Caco-2 (cell line): ENCODE results near the gene DHFR. TPM values are rescaled to one million over a fixed set of nuclear protein-coding genes. Genes with fewer than 3 reads are reported as not detected.
"Not testable (repeated sequence)": the region's sequence is repeated elsewhere in the genome, so short reads cannot be mapped to it uniquely, and the experiment has no call there.

Experiments used
- BruUV-seq: library from RNA; stranded (reverse); fragments of 400-500 nt; replicated peaks from 2 replicates; lab custom pipeline; 2021; lab: Mats Ljungman, UMichigan
- CTCF ChIA-PET: fragments of 300-600 bp; sonication (Branson Sonifier 250); formaldehyde crosslinking; loops from one replicate; lab custom pipeline; 2022; ENCODE audit warnings: antibody characterized with exemption; lab: Charles Lee
- POLR2A ChIA-PET: fragments of 300-600 bp; sonication (Branson Sonifier 250); formaldehyde crosslinking; loops from one replicate; lab custom pipeline; 2022; ENCODE audit warnings: antibody characterized with exemption; lab: Charles Lee
- DNase-seq, 2 experiments: peaks; one replicate each; pipeline versions ENCODE4 v3.0.0 to v3.0.0-alpha.2; 2020 to 2022
- H3K27me3 ChIP-seq: replicated peaks from 2 replicates; pipeline ENCODE4 v1.6.0; 2011; ENCODE audit warnings: low read length; ENCODE audit not compliant: control insufficient read depth, insufficient read depth
- H3K36me3 ChIP-seq: 2 replicates; pipeline ENCODE4 v1.5.1; 2011; ENCODE audit warnings: low read length; ENCODE audit not compliant: control insufficient read depth, insufficient read depth
- H3K4me1 ChIP-seq: fragments of 250-450 bp; sonication (Bioruptor Pico); 2 replicates; pipeline ENCODE4 v1.5.1; 2020; ENCODE audit warnings: mild to moderate bottlenecking
- H3K4me3 ChIP-seq: 2 replicates; pipeline ENCODE4 v1.5.1; 2011; ENCODE audit warnings: low read depth, mild to moderate bottlenecking, control low read depth, low read length
- H3K9me3 ChIP-seq: fragments of 250-450 bp; sonication (Bioruptor Pico); 2 replicates; pipeline ENCODE4 v1.5.1; 2020; ENCODE audit warnings: mild to moderate bottlenecking, moderate library complexity
- H3K27ac Mint-ChIP-seq: one replicate; pipeline ENCODE4 v1.8.0; 2022; ENCODE audit warnings: mixed read lengths; ENCODE audit not compliant: unreplicated experiment
- H3K27me3 Mint-ChIP-seq: one replicate; pipeline ENCODE4 v1.8.0; 2022; ENCODE audit warnings: mixed read lengths; ENCODE audit not compliant: insufficient read depth, unreplicated experiment
- H3K36me3 Mint-ChIP-seq: one replicate; pipeline ENCODE4 v1.8.0; 2022; ENCODE audit warnings: mild to moderate bottlenecking, mixed read lengths; ENCODE audit not compliant: insufficient read depth, unreplicated experiment
- H3K4me1 Mint-ChIP-seq: one replicate; pipeline ENCODE4 v1.8.0; 2022; ENCODE audit warnings: low read depth, mixed read lengths; ENCODE audit not compliant: unreplicated experiment
- H3K4me3 Mint-ChIP-seq: one replicate; pipeline ENCODE4 v1.8.0; 2022; ENCODE audit warnings: mild to moderate bottlenecking, moderate library complexity, mixed read lengths; ENCODE audit not compliant: unreplicated experiment
- H3K9me3 Mint-ChIP-seq: one replicate; pipeline ENCODE4 v1.8.0; 2022; ENCODE audit warnings: mixed read lengths; ENCODE audit not compliant: unreplicated experiment
- intact Hi-C: fragments of 100-400 bp; cut with micrococcal nuclease; formaldehyde crosslinking; loops from one replicate; pipeline ENCODE4 v1.10.0; 2022; ENCODE audit not compliant: unreplicated experiment
- total RNA-seq: library from RNA; stranded (reverse); gene quantifications from 2 replicates; pipeline ENCODE4 v1.2.3, GENCODE V29; 2022
- TF ChIP-seq, protein P1 (sequence below), 2 experiments: fragments of 200-600 bp in 1 of 2; IDR thresholded peaks; 1 replicate in 1 of 2; 2 replicates in 1 of 2; pipeline versions ENCODE4 v1.5.1 to v1.8.0; 2011 to 2022; ENCODE audit warnings: antibody characterized with exemption in 1 of 2, control low read depth in 1 of 2, inconsistent platforms in 1 of 2, low read depth in 1 of 2, low read length in 1 of 2, mild to moderate bottlenecking in 1 of 2, moderate library complexity in 1 of 2; ENCODE audit not compliant: insufficient read depth in 1 of 2, severe bottlenecking in 1 of 2, unreplicated experiment in 1 of 2

The DHFR gene
- total RNA-seq, 1 experiment from 2014 or later: 57.2 TPM

DNA sequence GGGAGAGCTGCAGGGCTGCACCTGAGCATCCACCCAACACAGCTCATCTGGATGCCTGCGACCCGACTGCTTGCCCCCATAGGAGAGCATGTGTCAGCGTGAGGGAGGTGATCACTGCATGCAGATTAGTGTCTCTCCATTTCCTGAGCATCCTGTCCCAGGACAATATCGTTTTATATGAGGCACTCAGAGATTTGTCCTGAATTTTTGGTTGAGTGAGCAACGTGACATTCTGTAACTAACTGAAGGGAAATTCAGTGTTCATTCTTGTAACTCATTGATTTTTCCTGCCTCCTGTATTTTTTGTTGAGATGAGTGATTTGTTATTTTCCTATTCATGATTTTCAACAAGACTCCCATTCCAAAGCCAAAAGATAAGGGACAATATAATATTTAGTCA lies 64.0 kb downstream of the DHFR start:
- Histone ChIP-seq H3K4me3 (no peak overlapping the region), H3K9me3 (no peaks in the 10 kb centered on the region), H3K4me1 (no peaks in the 10 kb centered on the region), H3K36me3 (no peaks in the 10 kb centered on the region), H3K27me3 (no peaks in the 10 kb centered on the region)
- Mint-ChIP-seq H3K9me3 (no peaks in the 10 kb centered on the region), H3K36me3 (no peaks in the 10 kb centered on the region), H3K4me1 (peaks cover 11% of the 10 kb centered on the region), H3K27me3 (no peaks in the 10 kb centered on the region), H3K27ac (no peak overlapping the region), H3K4me3 (no peak overlapping the region)
- TF ChIP-seq, protein P1, sequence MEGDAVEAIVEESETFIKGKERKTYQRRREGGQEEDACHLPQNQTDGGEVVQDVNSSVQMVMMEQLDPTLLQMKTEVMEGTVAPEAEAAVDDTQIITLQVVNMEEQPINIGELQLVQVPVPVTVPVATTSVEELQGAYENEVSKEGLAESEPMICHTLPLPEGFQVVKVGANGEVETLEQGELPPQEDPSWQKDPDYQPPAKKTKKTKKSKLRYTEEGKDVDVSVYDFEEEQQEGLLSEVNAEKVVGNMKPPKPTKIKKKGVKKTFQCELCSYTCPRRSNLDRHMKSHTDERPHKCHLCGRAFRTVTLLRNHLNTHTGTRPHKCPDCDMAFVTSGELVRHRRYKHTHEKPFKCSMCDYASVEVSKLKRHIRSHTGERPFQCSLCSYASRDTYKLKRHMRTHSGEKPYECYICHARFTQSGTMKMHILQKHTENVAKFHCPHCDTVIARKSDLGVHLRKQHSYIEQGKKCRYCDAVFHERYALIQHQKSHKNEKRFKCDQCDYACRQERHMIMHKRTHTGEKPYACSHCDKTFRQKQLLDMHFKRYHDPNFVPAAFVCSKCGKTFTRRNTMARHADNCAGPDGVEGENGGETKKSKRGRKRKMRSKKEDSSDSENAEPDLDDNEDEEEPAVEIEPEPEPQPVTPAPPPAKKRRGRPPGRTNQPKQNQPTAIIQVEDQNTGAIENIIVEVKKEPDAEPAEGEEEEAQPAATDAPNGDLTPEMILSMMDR (IDR thresholded peaks at IDR 0.05; ENCODE audit: insufficient read depth in 1 of 2, low read depth in 1 of 2, low read length in 1 of 2, severe bottlenecking in 1 of 2, unreplicated experiment in 1 of 2): no peak
- no peak for DNase-seq
- intact Hi-C loops: loop anchor here (10.0 kb wide), 1 partner anchor 106 kb away; the partner anchor contains the start of gene FAM151B
- POLR2A ChIA-PET: no interaction called here
- CTCF ChIA-PET: no interaction called here
- BruUV-seq: no TSS peak

DNA sequence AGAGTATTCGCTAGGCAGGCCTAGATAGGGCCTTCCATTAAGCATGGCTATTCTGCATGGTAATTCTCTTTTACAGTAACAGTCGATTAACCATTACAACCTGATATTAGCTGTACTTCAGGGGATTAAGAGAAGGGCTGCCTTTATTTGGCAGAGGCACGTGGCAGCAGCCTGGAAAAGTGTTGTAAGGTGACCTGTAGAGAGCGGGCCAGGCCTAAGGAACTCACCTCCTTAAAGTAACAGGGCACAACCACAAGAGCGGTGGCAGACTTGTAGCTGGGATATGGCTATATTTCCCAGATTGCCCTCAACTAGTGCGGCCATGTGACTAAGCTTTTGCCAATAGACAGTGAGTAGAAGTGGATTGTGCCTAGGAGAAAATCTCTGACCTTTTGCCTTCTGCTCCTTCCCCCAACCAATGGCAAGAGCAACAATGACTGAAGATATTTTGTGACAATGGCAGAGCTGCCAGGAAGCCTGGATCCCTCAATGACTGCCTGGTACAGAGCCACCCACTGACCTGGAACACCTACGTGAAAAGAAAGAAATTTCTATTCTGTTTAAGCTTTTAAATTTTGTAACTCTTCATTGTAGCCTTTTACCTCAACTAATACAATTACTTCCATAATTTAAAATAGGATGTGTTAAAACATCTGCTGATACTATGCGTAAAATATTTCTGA lies 65.8 kb downstream of the DHFR start:
- Mint-ChIP-seq H3K4me1 (peaks cover 11% of the 10 kb centered on the region), H3K27ac (no peak overlapping the region), H3K36me3 (no peaks in the 10 kb centered on the region), H3K9me3 (no peaks in the 10 kb centered on the region), H3K27me3 (no peaks in the 10 kb centered on the region), H3K4me3 (no peak overlapping the region)
- Histone ChIP-seq H3K36me3 (no peaks in the 10 kb centered on the region), H3K27me3 (no peaks in the 10 kb centered on the region), H3K4me1 (no peaks in the 10 kb centered on the region), H3K4me3 (no peak overlapping the region), H3K9me3 (no peaks in the 10 kb centered on the region)
- ChIA-PET POLR2A (no interaction called here), CTCF (no interaction called here)
- no peak for DNase-seq
- TF ChIP-seq, protein P1 (IDR thresholded peaks at IDR 0.05; ENCODE audit: insufficient read depth in 1 of 2, low read depth in 1 of 2, low read length in 1 of 2, severe bottlenecking in 1 of 2, unreplicated experiment in 1 of 2): no peak
- intact Hi-C loops: loop anchor here (10.0 kb wide), 1 partner anchor 176 kb away; no protein-coding TSS in a partner anchor
- no TSS peak for BruUV-seq

GRCh38 chr5:80584770-80585169 lies 70.0 kb downstream of the DHFR start:
- Histone ChIP-seq H3K4me3 (no peak overlapping the region), H3K4me1 (no peaks in the 10 kb centered on the region), H3K9me3 (no peaks in the 10 kb centered on the region), H3K27me3 (no peaks in the 10 kb centered on the region), H3K36me3 (no peaks in the 10 kb centered on the region)
- TF ChIP-seq, protein P1 (IDR thresholded peaks at IDR 0.05; ENCODE audit: insufficient read depth in 1 of 2, low read depth in 1 of 2, low read length in 1 of 2, severe bottlenecking in 1 of 2, unreplicated experiment in 1 of 2): no peak
- ChIA-PET POLR2A (no interaction called here), CTCF (no interaction called here)
- Mint-ChIP-seq H3K4me1 (no peaks in the 10 kb centered on the region), H3K4me3 (no peak overlapping the region), H3K9me3 (no peaks in the 10 kb centered on the region), H3K27ac (no peak overlapping the region), H3K27me3 (no peaks in the 10 kb centered on the region), H3K36me3 (no peaks in the 10 kb centered on the region)
- intact Hi-C loops: loop anchor here (10.0 kb wide), 1 partner anchor 180 kb away; no protein-coding TSS in a partner anchor
- no TSS peak for BruUV-seq
- DNase-seq: no peak

- H3K4me1 Mint-ChIP-seq, POLR2A ChIA-PET, H3K4me1 ChIP-seq, H3K4me3 ChIP-seq, BruUV-seq, H3K4me3 Mint-ChIP-seq, H3K9me3 Mint-ChIP-seq, H3K27me3 ChIP-seq, DNase-seq, H3K36me3 ChIP-seq, H3K36me3 Mint-ChIP-seq, H3K27me3 Mint-ChIP-seq, H3K9me3 ChIP-seq, H3K27ac Mint-ChIP-seq, CTCF ChIA-PET: not testable (repeated sequence)
- intact Hi-C loops: loop anchor here (10.0 kb wide), 1 partner anchor 185 kb away; no protein-coding TSS in a partner anchor
These were observed 74.5 kb downstream of the DHFR start for GRCh38 chr5:80580291-80580690.
